HG03457 (cell line): ENCODE data around the gene GRID1.

Experiments
- ATAC-seq: cut with Tn5 transposase; IDR thresholded peaks from one replicate; pipeline ENCODE4 v1.9.1; 2021; ENCODE audit warnings: moderate number of reproducible peaks; ENCODE audit not compliant: unreplicated experiment

GRID1 gene

DNA sequence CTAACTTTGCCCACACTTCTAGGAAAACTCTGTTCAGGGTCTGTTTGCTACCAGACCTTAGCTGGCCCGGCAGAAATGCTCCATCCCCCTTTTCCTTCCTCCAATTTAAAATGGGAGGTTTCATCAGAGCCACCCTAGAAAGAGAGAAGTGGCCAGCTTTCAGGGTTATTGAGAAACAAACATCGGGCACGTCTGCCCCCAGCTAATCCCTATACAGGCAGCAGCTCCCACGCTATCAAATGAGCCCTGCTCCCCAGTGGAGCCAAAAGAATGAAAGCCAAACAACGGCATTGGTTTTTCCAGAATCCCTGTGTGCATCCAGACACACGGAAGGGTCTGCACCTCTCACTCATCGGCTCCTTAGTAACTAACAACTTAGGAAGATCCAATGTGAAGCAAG is 132.5 kb downstream of the GRID1 start:
- ATAC-seq, result no peak

- ATAC-seq, result no peak
These were observed 133.5 kb downstream of the GRID1 start for GRCh38 chr10:86233131-86233530.

GRCh38 chr10:86232644-86233043 is 134.0 kb downstream of the GRID1 start:
- ATAC-seq, result no peak

GRCh38 chr10:86231796-86232560 is 134.6 kb downstream of the GRID1 start:
- no peak for ATAC-seq

DNA sequence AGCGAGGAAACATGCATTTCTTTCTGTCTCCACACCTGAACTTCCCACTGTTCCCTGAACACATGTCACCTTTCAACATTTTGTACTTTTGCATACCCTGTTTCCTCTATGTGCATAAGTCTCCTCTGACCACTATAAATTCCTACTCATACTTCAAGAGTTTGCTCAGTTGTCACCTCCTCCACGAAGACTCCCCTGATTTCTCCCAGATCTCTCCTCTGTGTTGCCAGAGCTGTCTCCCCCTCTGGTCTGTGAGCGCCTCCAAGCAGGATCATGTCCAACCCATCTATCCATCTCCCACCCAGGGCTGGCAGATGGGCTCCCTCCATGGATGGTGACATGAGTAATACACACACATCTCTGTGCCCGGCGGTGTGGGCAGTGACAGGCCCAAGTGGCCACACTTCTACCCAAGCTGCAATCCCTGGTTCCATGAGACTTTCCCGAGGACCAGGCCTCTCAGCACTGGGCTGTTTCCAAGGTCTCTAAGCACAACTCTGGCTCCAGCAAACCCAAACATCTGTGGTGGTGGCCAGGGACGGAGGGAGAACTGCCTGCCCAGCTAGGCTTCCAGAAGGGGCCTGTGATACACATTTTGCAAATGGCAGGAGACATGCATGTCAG is 135.9 kb downstream of the GRID1 start:
- ATAC-seq, result no peak

DNA sequence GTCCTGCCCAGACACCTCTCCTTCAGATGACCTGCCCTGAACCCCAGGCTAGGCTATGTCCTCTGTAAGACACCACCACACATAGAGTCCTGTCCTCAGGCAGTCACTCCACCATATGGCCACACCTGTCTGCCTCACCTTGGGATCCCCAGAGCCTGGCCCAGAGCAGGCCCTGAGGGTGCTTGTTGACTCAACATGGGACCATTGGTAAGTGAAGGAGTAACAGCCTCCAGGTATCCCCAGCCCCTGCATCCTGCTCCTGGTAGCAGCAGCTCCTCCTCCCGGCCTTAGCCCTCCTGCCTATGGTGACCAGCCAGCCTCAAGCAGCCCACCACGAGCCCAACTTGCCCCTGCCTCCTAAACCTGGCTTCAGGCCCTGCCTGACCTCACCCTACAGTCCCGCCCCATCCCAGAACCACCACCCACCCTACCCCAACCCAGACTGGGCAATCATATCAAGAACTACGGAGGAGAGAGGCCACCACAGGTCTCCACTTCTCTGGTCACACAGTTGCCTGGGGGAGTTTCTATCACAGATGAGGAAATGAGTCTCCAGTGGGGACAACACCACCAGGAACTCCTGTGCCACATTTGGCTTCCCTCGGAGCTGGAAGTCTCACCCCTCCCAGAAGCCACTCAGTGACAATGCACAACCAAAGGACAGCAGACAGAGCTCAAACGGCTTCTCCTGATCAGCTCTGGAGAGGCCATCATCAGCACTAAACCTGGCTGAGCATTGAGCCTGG is 136.6 kb downstream of the GRID1 start:
- ATAC-seq, result no peak

GRCh38 chr10:86229376-86229775 is 137.2 kb downstream of the GRID1 start:
- ATAC-seq, result no peak

GRCh38 chr10:86227501-86228258 is 138.9 kb downstream of the GRID1 start:
- no peak for ATAC-seq

DNA sequence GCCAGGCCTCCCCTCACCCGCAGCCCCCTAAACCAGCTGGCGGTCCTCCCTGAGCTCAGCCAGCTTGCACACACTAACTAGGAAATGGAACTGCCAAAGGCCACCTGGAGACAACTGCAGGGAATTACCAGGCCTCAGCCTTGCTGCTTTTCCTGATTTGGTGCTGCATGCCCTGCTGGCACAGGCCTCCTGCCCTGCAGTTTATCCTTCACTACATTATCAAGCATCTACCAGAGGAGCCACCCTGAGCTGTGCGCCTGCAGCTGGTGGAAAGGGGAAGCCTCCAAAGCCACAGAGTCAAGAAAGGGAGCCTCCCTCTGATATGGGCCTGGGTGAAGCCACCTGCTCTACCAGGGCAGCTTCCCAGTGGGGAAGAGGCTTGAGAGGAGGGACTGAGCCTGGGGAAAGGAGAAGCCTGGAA is 139.8 kb downstream of the GRID1 start:
- ATAC-seq, result no peak

GRCh38 chr10:86226016-86226415 is 140.6 kb downstream of the GRID1 start:
- ATAC-seq, result no peak

GRCh38 chr10:86225103-86225782 is 141.4 kb downstream of the GRID1 start:
- no peak for ATAC-seq

- ATAC-seq, result no peak
These were observed 142.1 kb downstream of the GRID1 start for GRCh38 chr10:86224354-86225102.

DNA sequence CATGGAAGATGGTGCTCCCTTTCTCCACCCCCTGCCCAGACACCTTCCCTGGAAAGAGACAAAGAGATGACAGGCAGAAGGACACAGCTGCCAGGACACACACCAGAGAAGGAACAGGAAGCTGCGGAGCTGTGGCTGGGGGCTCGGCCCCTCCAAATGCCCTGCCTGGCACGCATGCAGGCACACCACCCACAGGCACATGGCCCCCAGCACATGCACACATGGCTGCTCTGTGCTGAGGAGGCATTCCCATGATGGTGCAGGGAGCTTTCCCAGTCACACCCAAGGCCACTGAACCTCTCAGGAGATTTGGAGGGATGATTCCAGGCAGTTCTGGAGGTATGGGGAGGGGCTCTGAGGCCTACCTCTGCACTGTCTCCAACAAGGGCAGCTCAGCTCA is 143.3 kb downstream of the GRID1 start:
- ATAC-seq, result no peak

GRCh38 chr10:86222687-86223086 is 143.9 kb downstream of the GRID1 start:
- ATAC-seq, result no peak

GRCh38 chr10:86222336-86222650 is 144.3 kb downstream of the GRID1 start:
- ATAC-seq, result no peak

GRCh38 chr10:86221442-86222335 is 144.9 kb downstream of the GRID1 start:
- ATAC-seq, result no peak

DNA sequence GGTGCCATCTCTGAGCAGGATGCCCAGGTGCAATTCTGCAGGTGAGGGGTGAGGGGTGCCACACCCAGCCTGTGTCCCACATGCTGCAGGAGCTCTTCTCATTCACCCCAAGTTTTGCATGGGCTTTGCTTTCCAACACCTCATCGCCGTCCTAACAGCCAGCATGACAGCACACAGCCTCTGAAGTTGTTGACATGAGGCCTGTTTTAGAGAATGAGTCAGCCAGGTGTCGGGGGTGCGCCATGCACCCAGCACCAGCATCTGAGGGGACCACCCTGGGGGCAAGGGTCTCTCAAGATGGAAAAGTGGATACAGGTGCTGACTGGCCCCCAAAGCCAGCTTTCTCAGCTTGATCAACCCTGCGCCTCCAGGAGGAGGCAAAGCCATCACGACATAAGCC is 146.0 kb downstream of the GRID1 start:
- no peak for ATAC-seq

GRCh38 chr10:86219271-86219670 is 147.3 kb downstream of the GRID1 start:
- ATAC-seq, result no peak

DNA sequence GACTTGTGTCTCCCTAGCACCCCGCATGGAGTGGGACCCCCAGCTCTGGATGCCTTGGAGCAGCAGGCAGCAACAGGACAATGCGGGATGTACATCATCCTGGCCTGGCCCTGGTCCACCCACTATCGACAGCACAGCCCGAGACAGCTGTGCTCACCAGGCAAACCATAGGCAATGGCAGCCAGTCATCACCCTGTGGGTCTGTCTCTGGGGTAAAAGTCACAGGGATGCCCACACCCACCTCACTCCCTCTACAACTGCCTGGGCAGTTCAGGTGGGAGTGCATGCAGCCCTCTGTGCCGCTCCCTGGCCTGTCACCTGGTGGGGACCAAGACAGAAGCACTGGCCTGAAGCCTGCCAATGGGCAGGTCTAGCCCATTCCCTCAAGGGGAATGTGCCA is 147.8 kb downstream of the GRID1 start:
- ATAC-seq, result no peak
